K562 (cell line): Measurements from ENCODE around the gene PGA3.
"Not testable (repeated sequence)": the region's sequence is repeated elsewhere in the genome, so short reads cannot be mapped to it uniquely, and the experiment has no call there.

Experiments used
- CBFA2T2 ChIP-seq: fragments of 450-650 bp; conservative IDR thresholded peaks from 2 replicates; pipeline ENCODE4 v1.6.1; 2017; ENCODE audit warnings: mild to moderate bottlenecking
- ELF1 ChIP-seq: fragments of 200-800 bp; sonication (Bioruptor generic); IDR thresholded peaks from 2 replicates; pipeline ENCODE4 v1.6.1; 2016; ENCODE audit warnings: missing genetic modification characterization, missing compliant biosample characterization
- HNRNPLL ChIP-seq: fragments of 200-400 bp; formaldehyde crosslinking; IDR thresholded peaks from 2 replicates; pipeline ENCODE4 v1.6.1; 2017; ENCODE audit warnings: low read length, low read depth, mild to moderate bottlenecking; ENCODE audit not compliant: poor library complexity, severe bottlenecking
- MYNN ChIP-seq, 2 experiments: sonication (generic); formaldehyde crosslinking in 1 of 2; IDR thresholded peaks; 2 replicates each; pipeline versions ENCODE4 v1.5.0 to v1.6.1; 2016 to 2020; ENCODE audit warnings: antibody characterized with exemption in 1 of 2, missing genetic modification reagents in 1 of 2
- RBM14 ChIP-seq: fragments of 200-400 bp; formaldehyde crosslinking; IDR thresholded peaks from 2 replicates; pipeline ENCODE4 v1.6.1; 2018; ENCODE audit warnings: low read depth, mild to moderate bottlenecking, low read length, moderate library complexity, borderline replicate concordance; ENCODE audit not compliant: insufficient read depth
- RNF2 ChIP-seq: sonication (generic); IDR thresholded peaks from 2 replicates; pipeline ENCODE4 v1.6.1; 2016
- SP1 ChIP-seq: sonication (generic); formaldehyde crosslinking; IDR thresholded peaks from 2 replicates; pipeline ENCODE4 v1.8.1; 2022; ENCODE audit warnings: mild to moderate bottlenecking, missing genetic modification reagents
- ZBTB1 ChIP-seq: sonication (generic); formaldehyde crosslinking; IDR thresholded peaks from 2 replicates; pipeline ENCODE4 v1.8.1; 2023; ENCODE audit warnings: missing genetic modification reagents, low read depth, mild to moderate bottlenecking, borderline replicate concordance
- ZBTB8A ChIP-seq: fragments of 450-650 bp; IDR thresholded peaks from 2 replicates; pipeline ENCODE4 v1.6.1; 2018; ENCODE audit warnings: mild to moderate bottlenecking, moderate library complexity; ENCODE audit not compliant: partially characterized antibody
- ZNF133 ChIP-seq: fragments of 250-450 bp; sonication (Bioruptor Pico); IDR thresholded peaks from 2 replicates; pipeline ENCODE4 v1.4.0; 2020; ENCODE audit warnings: mild to moderate bottlenecking
- TF ChIP-seq, protein P1 (sequence below), 3 experiments: IDR thresholded peaks in 2 of 3; conservative IDR thresholded peaks in 1 of 3; 2 replicates each; pipeline ENCODE4 v1.5.1; 2011 to 2012; ENCODE audit warnings: low read length in 3 of 3, mild to moderate bottlenecking in 3 of 3, control low read depth in 2 of 3, improper control_type of control experiment in 1 of 3, inconsistent platforms in 1 of 3, low read depth in 1 of 3, mixed read lengths in 1 of 3, moderate library complexity in 1 of 3; ENCODE audit not compliant: insufficient read depth in 2 of 3
- TF ChIP-seq, protein P2 (sequence below): sonication (generic); formaldehyde crosslinking; IDR thresholded peaks from 2 replicates; pipeline ENCODE4 v1.8.1; 2023; ENCODE audit warnings: mild to moderate bottlenecking, missing genetic modification reagents, moderate library complexity
- TF ChIP-seq, protein P3 (sequence below), 2 experiments: fragments of 450-650 bp in 1 of 2; sonication (generic) in 1 of 2; formaldehyde crosslinking in 1 of 2; IDR thresholded peaks; 2 replicates each; pipeline versions ENCODE4 v1.7.1 to v1.9.0; 2016 to 2022; ENCODE audit warnings: inconsistent platforms in 1 of 2, mild to moderate bottlenecking in 1 of 2, missing genetic modification reagents in 1 of 2
- TF ChIP-seq, protein P4 (sequence below): fragments of 450-650 bp; IDR thresholded peaks from 2 replicates; pipeline ENCODE4 v1.6.1; 2014; ENCODE audit warnings: low read depth, mild to moderate bottlenecking, moderate library complexity, borderline replicate concordance

DNA sequence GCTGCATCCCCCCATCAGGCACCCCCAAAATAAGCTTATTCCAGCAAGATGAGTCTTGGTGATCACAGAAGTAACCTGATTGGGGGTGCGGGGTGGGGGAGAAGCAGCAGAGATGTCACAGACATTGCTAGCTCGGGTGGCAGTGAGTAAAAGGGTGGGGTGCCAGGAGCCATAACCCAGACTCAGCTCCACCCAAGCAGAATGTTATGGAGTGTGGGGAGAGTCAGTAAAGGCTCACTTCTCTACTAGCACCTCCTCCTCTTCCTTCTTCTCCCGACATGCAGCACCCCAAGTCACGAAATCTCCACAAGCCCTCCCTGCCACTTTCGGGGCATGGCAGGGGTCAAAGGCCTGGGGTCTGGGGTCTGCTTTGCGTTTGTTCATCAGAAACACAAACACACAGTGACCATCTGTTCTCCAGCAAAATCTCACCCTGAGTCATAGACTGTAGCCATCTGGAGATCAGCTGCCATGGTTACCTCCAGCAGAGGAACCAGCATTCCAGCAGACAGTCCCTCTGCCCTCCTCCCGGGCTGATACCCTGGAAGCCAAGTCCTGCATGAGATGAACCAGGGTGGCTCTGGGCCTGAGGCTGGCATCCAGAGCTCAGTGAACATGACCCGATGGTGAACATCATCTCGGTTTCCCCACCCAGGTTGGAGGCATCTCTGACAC is 4.5 kb downstream of the PGA3 start:
- TF ChIP-seq, protein P1, sequence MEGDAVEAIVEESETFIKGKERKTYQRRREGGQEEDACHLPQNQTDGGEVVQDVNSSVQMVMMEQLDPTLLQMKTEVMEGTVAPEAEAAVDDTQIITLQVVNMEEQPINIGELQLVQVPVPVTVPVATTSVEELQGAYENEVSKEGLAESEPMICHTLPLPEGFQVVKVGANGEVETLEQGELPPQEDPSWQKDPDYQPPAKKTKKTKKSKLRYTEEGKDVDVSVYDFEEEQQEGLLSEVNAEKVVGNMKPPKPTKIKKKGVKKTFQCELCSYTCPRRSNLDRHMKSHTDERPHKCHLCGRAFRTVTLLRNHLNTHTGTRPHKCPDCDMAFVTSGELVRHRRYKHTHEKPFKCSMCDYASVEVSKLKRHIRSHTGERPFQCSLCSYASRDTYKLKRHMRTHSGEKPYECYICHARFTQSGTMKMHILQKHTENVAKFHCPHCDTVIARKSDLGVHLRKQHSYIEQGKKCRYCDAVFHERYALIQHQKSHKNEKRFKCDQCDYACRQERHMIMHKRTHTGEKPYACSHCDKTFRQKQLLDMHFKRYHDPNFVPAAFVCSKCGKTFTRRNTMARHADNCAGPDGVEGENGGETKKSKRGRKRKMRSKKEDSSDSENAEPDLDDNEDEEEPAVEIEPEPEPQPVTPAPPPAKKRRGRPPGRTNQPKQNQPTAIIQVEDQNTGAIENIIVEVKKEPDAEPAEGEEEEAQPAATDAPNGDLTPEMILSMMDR (IDR thresholded peaks at IDR 0.05 in 2 of 3, conservative IDR thresholded peaks at IDR 0.05 in 1 of 3; ENCODE audit: insufficient read depth in 2 of 3, low read depth in 1 of 3, low read length in 3 of 3): not testable (repeated sequence)
- TF ChIP-seq ELF1; SP1; ZNF133 (CRISPR knock-in tag); CBFA2T2; MYNN (IDR thresholded peaks at IDR 0.05); MYNN (CRISPR knock-in tag; IDR thresholded peaks at IDR 0.05); RBM14; RNF2; HNRNPLL; ZBTB8A; ZBTB1 (CRISPR knock-in tag): not testable (repeated sequence)
- TF ChIP-seq, protein P2, sequence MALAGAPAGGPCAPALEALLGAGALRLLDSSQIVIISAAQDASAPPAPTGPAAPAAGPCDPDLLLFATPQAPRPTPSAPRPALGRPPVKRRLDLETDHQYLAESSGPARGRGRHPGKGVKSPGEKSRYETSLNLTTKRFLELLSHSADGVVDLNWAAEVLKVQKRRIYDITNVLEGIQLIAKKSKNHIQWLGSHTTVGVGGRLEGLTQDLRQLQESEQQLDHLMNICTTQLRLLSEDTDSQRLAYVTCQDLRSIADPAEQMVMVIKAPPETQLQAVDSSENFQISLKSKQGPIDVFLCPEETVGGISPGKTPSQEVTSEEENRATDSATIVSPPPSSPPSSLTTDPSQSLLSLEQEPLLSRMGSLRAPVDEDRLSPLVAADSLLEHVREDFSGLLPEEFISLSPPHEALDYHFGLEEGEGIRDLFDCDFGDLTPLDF (CRISPR knock-in tag): not testable (repeated sequence)
- TF ChIP-seq, protein P3, sequence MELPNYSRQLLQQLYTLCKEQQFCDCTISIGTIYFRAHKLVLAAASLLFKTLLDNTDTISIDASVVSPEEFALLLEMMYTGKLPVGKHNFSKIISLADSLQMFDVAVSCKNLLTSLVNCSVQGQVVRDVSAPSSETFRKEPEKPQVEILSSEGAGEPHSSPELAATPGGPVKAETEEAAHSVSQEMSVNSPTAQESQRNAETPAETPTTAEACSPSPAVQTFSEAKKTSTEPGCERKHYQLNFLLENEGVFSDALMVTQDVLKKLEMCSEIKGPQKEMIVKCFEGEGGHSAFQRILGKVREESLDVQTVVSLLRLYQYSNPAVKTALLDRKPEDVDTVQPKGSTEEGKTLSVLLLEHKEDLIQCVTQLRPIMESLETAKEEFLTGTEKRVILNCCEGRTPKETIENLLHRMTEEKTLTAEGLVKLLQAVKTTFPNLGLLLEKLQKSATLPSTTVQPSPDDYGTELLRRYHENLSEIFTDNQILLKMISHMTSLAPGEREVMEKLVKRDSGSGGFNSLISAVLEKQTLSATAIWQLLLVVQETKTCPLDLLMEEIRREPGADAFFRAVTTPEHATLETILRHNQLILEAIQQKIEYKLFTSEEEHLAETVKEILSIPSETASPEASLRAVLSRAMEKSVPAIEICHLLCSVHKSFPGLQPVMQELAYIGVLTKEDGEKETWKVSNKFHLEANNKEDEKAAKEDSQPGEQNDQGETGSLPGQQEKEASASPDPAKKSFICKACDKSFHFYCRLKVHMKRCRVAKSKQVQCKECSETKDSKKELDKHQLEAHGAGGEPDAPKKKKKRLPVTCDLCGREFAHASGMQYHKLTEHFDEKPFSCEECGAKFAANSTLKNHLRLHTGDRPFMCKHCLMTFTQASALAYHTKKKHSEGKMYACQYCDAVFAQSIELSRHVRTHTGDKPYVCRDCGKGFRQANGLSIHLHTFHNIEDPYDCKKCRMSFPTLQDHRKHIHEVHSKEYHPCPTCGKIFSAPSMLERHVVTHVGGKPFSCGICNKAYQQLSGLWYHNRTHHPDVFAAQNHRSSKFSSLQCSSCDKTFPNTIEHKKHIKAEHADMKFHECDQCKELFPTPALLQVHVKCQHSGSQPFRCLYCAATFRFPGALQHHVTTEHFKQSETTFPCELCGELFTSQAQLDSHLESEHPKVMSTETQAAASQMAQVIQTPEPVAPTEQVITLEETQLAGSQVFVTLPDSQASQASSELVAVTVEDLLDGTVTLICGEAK (IDR thresholded peaks at IDR 0.05): not testable (repeated sequence)
- TF ChIP-seq, protein P3 (CRISPR knock-in tag; IDR thresholded peaks at IDR 0.05): not testable (repeated sequence)
- TF ChIP-seq, protein P4, sequence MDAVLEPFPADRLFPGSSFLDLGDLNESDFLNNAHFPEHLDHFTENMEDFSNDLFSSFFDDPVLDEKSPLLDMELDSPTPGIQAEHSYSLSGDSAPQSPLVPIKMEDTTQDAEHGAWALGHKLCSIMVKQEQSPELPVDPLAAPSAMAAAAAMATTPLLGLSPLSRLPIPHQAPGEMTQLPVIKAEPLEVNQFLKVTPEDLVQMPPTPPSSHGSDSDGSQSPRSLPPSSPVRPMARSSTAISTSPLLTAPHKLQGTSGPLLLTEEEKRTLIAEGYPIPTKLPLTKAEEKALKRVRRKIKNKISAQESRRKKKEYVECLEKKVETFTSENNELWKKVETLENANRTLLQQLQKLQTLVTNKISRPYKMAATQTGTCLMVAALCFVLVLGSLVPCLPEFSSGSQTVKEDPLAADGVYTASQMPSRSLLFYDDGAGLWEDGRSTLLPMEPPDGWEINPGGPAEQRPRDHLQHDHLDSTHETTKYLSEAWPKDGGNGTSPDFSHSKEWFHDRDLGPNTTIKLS: not testable (repeated sequence)
